NCI-H1417 treated with DMSO at 0.1 percent for 48 hours (cell line): ENCODE results near the gene DNM2.

Source experiments
- DNase-seq: peaks from one replicate; lab custom pipeline; 2025; lab: John Stamatoyannopoulos, UW

The DNM2 gene

GRCh38 chr19:10691178-10691881 lies 26.5 kb upstream of the DNM2 start:
- no peak for DNase-seq

- no peak for DNase-seq
These were observed 26.0 kb upstream of the DNM2 start for GRCh38 chr19:10691883-10692282.

- no peak for DNase-seq
These were observed 25.1 kb upstream of the DNM2 start for GRCh38 chr19:10692673-10693264.

GRCh38 chr19:10694706-10695307 lies 23.1 kb upstream of the DNM2 start:
- DNase-seq, result no peak

GRCh38 chr19:10695401-10696398 lies 22.2 kb upstream of the DNM2 start:
- DNase-seq, result peak; percentile 66

- no peak for DNase-seq
These were observed 18.1 kb upstream of the DNM2 start for GRCh38 chr19:10699650-10700335.

GRCh38 chr19:10701955-10702525 lies 15.8 kb upstream of the DNM2 start:
- DNase-seq, result no peak

GRCh38 chr19:10706990-10707389 lies 10.9 kb upstream of the DNM2 start:
- no peak for DNase-seq

- DNase-seq, result no peak
These were observed 10.4 kb upstream of the DNM2 start for GRCh38 chr19:10707440-10707839.

GRCh38 chr19:10708291-10708690 lies 9.6 kb upstream of the DNM2 start:
- no peak for DNase-seq

- DNase-seq, result no peak
These were observed 5.8 kb upstream of the DNM2 start for GRCh38 chr19:10712045-10712444.

- no peak for DNase-seq
These were observed 5.1 kb upstream of the DNM2 start for GRCh38 chr19:10712754-10713153.

GRCh38 chr19:10713317-10713716 lies 4.6 kb upstream of the DNM2 start:
- DNase-seq, result no peak

- DNase-seq, result no peak
These were observed 874 bp upstream of the DNM2 start for GRCh38 chr19:10717054-10717355.

- no peak for DNase-seq
These were observed 622 bp downstream of the DNM2 start for GRCh38 chr19:10718205-10719196.

- DNase-seq, result no peak
These were observed 1.6 kb downstream of the DNM2 start for GRCh38 chr19:10719466-10719961.

- no peak for DNase-seq
These were observed 2.8 kb downstream of the DNM2 start for GRCh38 chr19:10720607-10721125.

GRCh38 chr19:10723591-10723990 lies 5.7 kb downstream of the DNM2 start:
- DNase-seq, result no peak

GRCh38 chr19:10724573-10725071 lies 6.7 kb downstream of the DNM2 start:
- DNase-seq, result no peak

GRCh38 chr19:10725415-10725814 lies 7.5 kb downstream of the DNM2 start:
- DNase-seq, result no peak
